ENCODE data around the gene ADAT1. TPM values are rescaled to one million over a fixed set of nuclear protein-coding genes. Genes with fewer than 3 reads are reported as not detected.

The ADAT1 gene
- total RNA-seq, 1 experiment from 2014 or later = 44.2 TPM

DNA sequence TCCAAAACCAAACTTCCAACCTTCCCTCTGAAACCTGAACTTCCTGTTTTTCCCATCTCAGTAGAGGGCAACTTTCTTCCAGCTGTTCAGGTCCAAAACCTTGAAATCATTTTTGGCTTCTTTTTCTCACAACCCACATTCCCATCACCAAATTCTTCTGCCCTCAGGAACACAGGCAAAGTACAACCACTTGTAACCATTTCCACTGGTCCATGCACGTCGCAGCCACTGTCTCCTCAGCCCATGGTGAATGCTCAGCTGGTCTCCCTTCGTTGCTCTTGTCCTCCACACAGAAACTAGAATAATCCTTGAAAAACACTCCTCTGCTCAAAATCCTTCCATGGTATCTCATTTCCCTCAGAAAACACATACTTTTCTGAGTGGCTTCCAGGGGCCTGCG lies 3.7 kb upstream of the ADAT1 start:
- H3K4me1 ChIP-seq (ENCODE audit: control insufficient read depth in 1 of 2, insufficient read depth in 2 of 2, low read length in 2 of 2) = peaks cover 4 to 12% of the 10 kb centered on the region in 2 experiments; a peak in 3 of 4 replicates
- no peaks in the 10 kb centered on the region for H3K27me3 ChIP-seq (ENCODE audit: insufficient read depth, low read length)
- H3K9ac ChIP-seq (ENCODE audit: low read length) = no peak overlapping the region
- H3K9me3 ChIP-seq (ENCODE audit: control insufficient read depth in 1 of 2, insufficient read depth in 1 of 2, low read depth in 1 of 2, low read length in 2 of 2) = no peaks in the 10 kb centered on the region
- ChIA-PET CTCF (interaction anchor here (1.6 kb wide), 1 partner anchor 1545 kb away, joined by 3 read pairs; no protein-coding TSS in a partner anchor), RAD21 (ENCODE audit: low non-redundant PET in 1 of 2, low total read pairs in 2 of 2, uncharacterized antibody in 2 of 2, unreplicated experiment in 2 of 2) (no interaction called here), POLR2A (no interaction called here)
- no peak overlapping the region for H2AFZ ChIP-seq (ENCODE audit: low read depth, low read length, poor library complexity, severe bottlenecking)
- 0 out of 2 replicates have a peak, but pooled peaks cover 5% of the 10 kb centered on the region for H4K20me1 ChIP-seq (ENCODE audit: insufficient read depth)
- intact Hi-C loops (cut with micrococcal nuclease) = no loop called here
- no peak overlapping the region for H3K4me2 ChIP-seq (ENCODE audit: low read length)
- no peak for ATAC-seq
- TF ChIP-seq SP1 (IDR thresholded peaks at IDR 0.05; ENCODE audit: low read depth) (no peak), ATF3 (IDR thresholded peaks at IDR 0.05) (no peak), ZFX (IDR thresholded peaks at IDR 0.05) (no peak), ZNF274 (IDR thresholded peaks at IDR 0.05; ENCODE audit: low read depth, low read length) (no peak)
- peaks cover 30 to 57% of the 10 kb centered on the region in 2 experiments for H3K36me3 ChIP-seq (ENCODE audit: control insufficient read depth in 1 of 2, insufficient read depth in 2 of 2, low read length in 2 of 2)
- H3K4me3 ChIP-seq (replicated peaks in 1 of 2; ENCODE audit: low read depth in 1 of 2, low read length in 2 of 2) = no peak overlapping the region
- peaks cover 9% of the 10 kb centered on the region for H3K79me2 ChIP-seq (ENCODE audit: insufficient read depth, low read length)
- H3K27ac ChIP-seq (ENCODE audit: low read depth, low read length) = no peak overlapping the region
- H3K9me2 ChIP-seq (ENCODE audit: insufficient read depth) = no peaks in the 10 kb centered on the region
- no TSS peak for BruUV-seq (replicated peaks)
- DNase-seq (ENCODE audit: low read depth, low spot score) = no peak

DNA sequence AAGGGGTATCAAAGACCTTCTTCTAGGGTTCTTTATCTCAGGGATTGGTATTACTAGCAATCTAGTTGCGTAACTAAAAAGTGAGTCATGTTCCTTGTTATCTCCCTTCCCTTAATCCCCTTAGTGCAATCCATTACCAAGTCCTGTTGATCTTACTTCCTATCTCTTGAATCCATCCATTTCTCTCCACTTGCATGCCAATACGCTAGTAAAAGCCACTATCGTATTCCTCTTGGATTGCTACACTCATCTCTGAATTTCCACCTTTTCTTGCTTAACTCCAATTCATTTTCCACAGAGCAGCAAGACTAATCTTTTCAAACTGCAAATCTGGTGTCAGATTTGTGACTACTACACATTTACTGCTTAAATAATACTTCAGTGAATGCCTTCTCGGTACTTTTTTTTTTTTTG lies 1.8 kb upstream of the ADAT1 start:
- Histone ChIP-seq H3K4me3 (replicated peaks in 1 of 2; ENCODE audit: low read depth in 1 of 2, low read length in 2 of 2) (no peak overlapping the region), H3K36me3 (ENCODE audit: control insufficient read depth in 1 of 2, insufficient read depth in 2 of 2, low read length in 2 of 2) (peaks cover 22 to 42% of the 10 kb centered on the region in 2 experiments), H3K27ac (ENCODE audit: low read depth, low read length) (no peak overlapping the region), H3K79me2 (ENCODE audit: insufficient read depth, low read length) (peaks cover 9% of the 10 kb centered on the region), H3K27me3 (ENCODE audit: insufficient read depth, low read length) (no peaks in the 10 kb centered on the region), H2AFZ (ENCODE audit: low read depth, low read length, poor library complexity, severe bottlenecking) (no peak overlapping the region), H3K4me1 (ENCODE audit: control insufficient read depth in 1 of 2, insufficient read depth in 2 of 2, low read length in 2 of 2) (peaks cover 8 to 19% of the 10 kb centered on the region in 2 experiments), H3K9ac (ENCODE audit: low read length) (no peak overlapping the region), H3K4me2 (ENCODE audit: low read length) (no peak overlapping the region), H4K20me1 (ENCODE audit: insufficient read depth) (0 out of 2 replicates have a peak, but pooled peaks cover 5% of the 10 kb centered on the region), H3K9me3 (ENCODE audit: control insufficient read depth in 1 of 2, insufficient read depth in 1 of 2, low read depth in 1 of 2, low read length in 2 of 2) (no peaks in the 10 kb centered on the region), H3K9me2 (ENCODE audit: insufficient read depth) (no peaks in the 10 kb centered on the region)
- TF ChIP-seq CEBPB (IDR thresholded peaks at IDR 0.05; ENCODE audit: low read depth) = peak; percentile 74
- 0 out of 2 replicates have a peak, but pooled peaks have one; percentile 9 for TF ChIP-seq FOSL1 (IDR thresholded peaks at IDR 0.05; ENCODE audit: low read depth)
- no peak for TF ChIP-seq ELF1 (IDR thresholded peaks at IDR 0.05; ENCODE audit: borderline replicate concordance, low read depth)
- DNase-seq (ENCODE audit: low read depth, low spot score) (no peak), ATAC-seq (no peak)
- POLR2A ChIA-PET = no interaction called here
- CTCF ChIA-PET = no interaction called here
- RAD21 ChIA-PET (ENCODE audit: low non-redundant PET in 1 of 2, low total read pairs in 2 of 2, uncharacterized antibody in 2 of 2, unreplicated experiment in 2 of 2) = no interaction called here
- BruUV-seq (replicated peaks) = no TSS peak
- intact Hi-C loops (cut with micrococcal nuclease) = loop anchor here (5.0 kb wide), 3 partner anchors 68 to 428 kb away; partner anchors contain the start of gene TMEM231
